ENCODE results near the gene PI4KA. TPM values are rescaled to one million over a fixed set of nuclear protein-coding genes. Genes with fewer than 3 reads are reported as not detected.

Gene PI4KA
- total RNA-seq, 4 donors from 2014 or later, result 44.7 to 136 (median 67.7) TPM

GRCh38 chr22:20756846-20757245, 101.8 kb downstream of the PI4KA start:
- no peak for TF ChIP-seq POLR2A (IDR thresholded peaks at IDR 0.05)
- TF ChIP-seq CTCF (IDR thresholded peaks at IDR 0.05), result no peak
- no peak for TF ChIP-seq EP300 (IDR thresholded peaks at IDR 0.05)
- no peak for TF ChIP-seq POLR2AphosphoS5 (IDR thresholded peaks at IDR 0.05)
- Histone ChIP-seq H3K4me3 (no peak overlapping the region), H3K27me3 (no peaks in the 10 kb centered on the region), H3K9me3 (no peaks in the 10 kb centered on the region), H3K4me1 (no peaks in the 10 kb centered on the region), H3K27ac (no peak overlapping the region), H3K36me3 (peaks cover 49% of the 10 kb centered on the region)
- WGBS, result 88% methylated on average over 3 of the region's 3 CpGs
- DNase-seq (ENCODE audit: low spot score in 2 of 2), result no peak

- no peak for TF ChIP-seq POLR2AphosphoS5 (IDR thresholded peaks at IDR 0.05)
- TF ChIP-seq EP300 (IDR thresholded peaks at IDR 0.05), result no peak
- TF ChIP-seq POLR2A (IDR thresholded peaks at IDR 0.05), result no peak
- TF ChIP-seq CTCF (IDR thresholded peaks at IDR 0.05), result no peak
- peaks cover 56% of the 10 kb centered on the region for H3K36me3 ChIP-seq
These were observed 105.7 kb downstream of the PI4KA start for GRCh38 chr22:20752873-20753272.

GRCh38 chr22:20752104-20752741, 106.4 kb downstream of the PI4KA start:
- H3K27ac ChIP-seq, result no peak overlapping the region
- H3K4me3 ChIP-seq, result no peak overlapping the region
- TF ChIP-seq POLR2AphosphoS5 (IDR thresholded peaks at IDR 0.05), result no peak
- no peak for TF ChIP-seq EP300 (IDR thresholded peaks at IDR 0.05)
- no peak for TF ChIP-seq CTCF (IDR thresholded peaks at IDR 0.05)
- TF ChIP-seq POLR2A (IDR thresholded peaks at IDR 0.05), result no peak
- DNase-seq (ENCODE audit: low spot score in 2 of 2), result no peak
- peaks cover 22% of the 10 kb centered on the region for H3K4me1 ChIP-seq
- no peaks in the 10 kb centered on the region for H3K9me3 ChIP-seq
- WGBS, result 85% methylated on average over 3 of the region's 7 CpGs
- peaks cover 56% of the 10 kb centered on the region for H3K36me3 ChIP-seq
- no peaks in the 10 kb centered on the region for H3K27me3 ChIP-seq

More at GRCh38 chr22:20752873-20753272, 105.7 kb downstream of the PI4KA start:
- no peaks in the 10 kb centered on the region for H3K9me3 ChIP-seq
- WGBS, result 96% methylated on average over 10 of the region's 10 CpGs
- H3K27me3 ChIP-seq, result no peaks in the 10 kb centered on the region
- H3K27ac ChIP-seq, result no peak overlapping the region
- DNase-seq (ENCODE audit: low spot score in 2 of 2), result no peak
- H3K4me1 ChIP-seq, result peaks cover 22% of the 10 kb centered on the region
- H3K4me3 ChIP-seq, result no peak overlapping the region

- DNase-seq (ENCODE audit: low spot score in 2 of 2), result no peak
- H3K36me3 ChIP-seq, result peaks cover 64% of the 10 kb centered on the region
- 92% methylated on average over 6 of the region's 18 CpGs for WGBS
- no peaks in the 10 kb centered on the region for H3K9me3 ChIP-seq
- no peaks in the 10 kb centered on the region for H3K27me3 ChIP-seq
- TF ChIP-seq POLR2A (IDR thresholded peaks at IDR 0.05), result no peak
- no peak for TF ChIP-seq CTCF (IDR thresholded peaks at IDR 0.05)
- TF ChIP-seq EP300 (IDR thresholded peaks at IDR 0.05), result no peak
- no peak for TF ChIP-seq POLR2AphosphoS5 (IDR thresholded peaks at IDR 0.05)
- H3K27ac ChIP-seq, result no peak overlapping the region
- peaks cover 22% of the 10 kb centered on the region for H3K4me1 ChIP-seq
- H3K4me3 ChIP-seq, result no peak overlapping the region
These were observed 107.3 kb downstream of the PI4KA start for GRCh38 chr22:20751185-20751851.

- TF ChIP-seq CTCF (IDR thresholded peaks at IDR 0.05) (no peak), POLR2A (IDR thresholded peaks at IDR 0.05) (no peak), EP300 (IDR thresholded peaks at IDR 0.05) (no peak), POLR2AphosphoS5 (IDR thresholded peaks at IDR 0.05) (no peak)
- Histone ChIP-seq H3K4me3 (no peak overlapping the region), H3K9me3 (no peaks in the 10 kb centered on the region), H3K4me1 (peaks cover 22% of the 10 kb centered on the region), H3K27me3 (no peaks in the 10 kb centered on the region), H3K27ac (no peak overlapping the region), H3K36me3 (peaks cover 66% of the 10 kb centered on the region)
- 51% methylated on average over 6 of the region's 9 CpGs for WGBS
- no peak for DNase-seq (ENCODE audit: low spot score in 2 of 2)
These were observed 108.0 kb downstream of the PI4KA start for GRCh38 chr22:20750461-20751184.
